Activated T-cell treated with anti-CD3 and anti-CD28 coated beads for 24 hours (primary cell): ENCODE results near the gene KCNMB2.
"Not testable (repeated sequence)": the region's sequence is repeated elsewhere in the genome, so short reads cannot be mapped to it uniquely, and the experiment has no call there.

ENCODE experiments used
- DNase-seq: peaks from one replicate; pipeline ENCODE4 v3.0.0-alpha.2; 2020; ENCODE audit warnings: low read depth

Gene KCNMB2

DNA sequence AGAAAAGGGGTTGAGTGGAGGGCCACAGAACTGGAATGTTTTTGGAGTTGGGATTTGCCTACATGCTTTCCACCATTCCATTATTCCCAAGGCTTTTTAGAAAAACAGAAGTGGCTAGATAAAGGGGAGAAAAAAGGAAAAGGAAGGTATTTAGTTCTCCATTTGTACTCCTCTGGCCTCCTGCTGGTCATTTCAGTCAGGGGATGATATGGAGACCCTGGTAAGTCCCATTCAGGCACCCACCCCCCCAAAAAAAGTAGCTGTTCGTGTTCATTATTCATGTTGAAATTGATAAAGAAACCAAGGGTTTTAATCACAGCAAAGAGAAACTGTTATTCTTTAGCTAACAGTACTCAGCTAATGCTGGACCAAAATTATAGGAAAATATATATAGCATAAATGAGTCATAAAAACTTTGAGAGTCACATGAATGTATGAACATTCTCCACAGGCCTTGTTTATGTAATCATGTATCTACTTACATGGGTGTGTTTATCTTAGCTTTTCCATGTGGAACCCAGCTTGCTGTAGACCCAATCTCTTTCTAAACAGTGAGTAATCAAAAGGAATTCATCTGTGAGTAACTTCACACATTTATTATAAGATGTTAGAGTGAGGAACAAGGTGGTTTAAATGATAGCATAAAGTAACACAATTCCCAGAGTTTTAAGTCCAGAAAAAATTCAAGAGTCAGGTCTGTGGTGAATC lies 167.2 kb downstream of the KCNMB2 start:
- DNase-seq: no peak

DNA sequence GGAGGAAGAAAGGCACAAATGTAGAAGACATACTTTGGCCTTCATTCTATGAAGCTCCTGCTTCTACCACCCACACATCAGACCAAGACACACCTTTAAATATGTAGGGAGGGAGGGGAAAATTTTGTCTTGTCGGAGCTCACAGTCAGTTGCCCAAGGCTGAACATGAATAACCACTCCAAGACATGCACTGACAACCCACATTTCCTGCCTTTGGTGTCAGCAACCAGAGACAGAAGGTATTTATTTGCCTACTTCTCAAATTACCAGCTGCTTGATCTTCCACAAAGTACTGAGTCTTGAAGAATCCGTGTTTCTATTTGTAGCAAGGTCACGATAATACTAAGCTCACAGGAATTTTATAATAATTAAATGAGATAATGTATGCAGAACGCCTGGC lies 169.7 kb downstream of the KCNMB2 start:
- no peak for DNase-seq

DNA sequence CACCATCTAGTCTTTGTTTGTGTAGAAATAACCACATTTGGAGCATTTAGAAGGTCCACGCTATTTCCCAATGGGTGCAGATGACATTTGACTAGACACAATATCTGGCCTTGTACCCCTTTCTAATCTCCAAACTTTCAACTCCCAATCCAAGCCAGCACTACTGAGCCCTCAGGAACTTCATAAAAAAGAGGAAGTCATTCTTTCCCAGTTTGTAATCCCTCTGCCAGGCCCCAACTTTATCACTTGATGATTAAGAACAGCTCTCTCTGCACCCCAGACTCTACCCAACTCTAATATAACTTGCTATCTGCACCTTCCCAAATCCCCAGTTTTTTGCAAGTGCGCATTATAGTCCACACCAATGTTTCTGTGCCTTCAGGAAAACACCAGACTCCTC lies 170.2 kb downstream of the KCNMB2 start:
- no peak for DNase-seq

DNA sequence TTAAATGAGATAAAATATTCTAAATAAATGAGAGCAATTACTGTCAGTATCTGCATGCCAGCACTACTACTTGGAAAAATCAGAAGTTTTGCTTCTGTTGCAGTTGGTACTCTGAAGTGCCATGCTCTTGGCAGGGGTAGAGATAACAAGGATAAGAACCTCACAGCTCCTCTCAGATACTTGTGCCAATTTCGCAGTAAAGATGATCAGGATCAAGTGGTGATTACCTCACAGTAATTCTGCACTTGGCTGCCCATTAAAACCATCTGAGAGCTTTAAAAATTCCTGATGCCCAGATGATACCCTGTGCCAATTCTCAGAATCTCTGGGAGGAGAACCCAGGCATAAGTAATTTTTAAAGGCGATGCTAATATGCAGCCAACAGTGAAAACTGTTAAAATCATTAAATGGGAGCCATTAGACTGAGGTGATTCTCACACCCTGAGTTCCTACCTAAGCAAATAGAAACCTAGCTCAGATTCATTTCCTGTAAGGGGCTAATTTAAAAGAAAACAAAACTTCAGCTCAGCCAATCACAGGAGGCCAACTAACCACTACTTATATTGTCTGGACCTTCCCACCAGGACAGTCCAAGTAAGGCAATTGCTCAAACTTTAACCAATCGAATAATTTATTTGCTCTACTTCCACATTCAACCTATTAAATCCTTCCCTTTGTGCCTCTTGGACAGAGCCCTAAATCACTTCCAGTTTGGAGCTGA lies 171.2 kb downstream of the KCNMB2 start:
- DNase-seq: no peak

DNA sequence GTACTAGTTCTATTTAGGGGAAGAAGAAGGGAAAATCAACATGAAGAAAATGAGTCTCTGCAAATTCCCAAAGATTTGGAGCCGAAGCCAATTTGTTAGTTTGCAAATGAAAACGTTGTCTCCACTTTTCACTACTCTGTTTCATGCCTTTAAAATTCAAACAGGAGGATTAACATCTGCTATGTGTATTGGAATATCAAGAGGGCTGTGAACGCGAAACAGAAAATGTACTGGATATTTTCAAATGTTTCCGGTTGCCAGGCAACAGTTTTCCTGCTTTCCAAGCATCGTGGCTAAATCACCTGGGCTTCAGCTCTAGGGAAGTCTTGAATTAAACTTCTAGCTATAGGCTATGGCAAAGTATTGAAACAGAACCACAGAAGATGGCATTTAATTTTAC lies 172.8 kb downstream of the KCNMB2 start:
- no peak for DNase-seq

DNA sequence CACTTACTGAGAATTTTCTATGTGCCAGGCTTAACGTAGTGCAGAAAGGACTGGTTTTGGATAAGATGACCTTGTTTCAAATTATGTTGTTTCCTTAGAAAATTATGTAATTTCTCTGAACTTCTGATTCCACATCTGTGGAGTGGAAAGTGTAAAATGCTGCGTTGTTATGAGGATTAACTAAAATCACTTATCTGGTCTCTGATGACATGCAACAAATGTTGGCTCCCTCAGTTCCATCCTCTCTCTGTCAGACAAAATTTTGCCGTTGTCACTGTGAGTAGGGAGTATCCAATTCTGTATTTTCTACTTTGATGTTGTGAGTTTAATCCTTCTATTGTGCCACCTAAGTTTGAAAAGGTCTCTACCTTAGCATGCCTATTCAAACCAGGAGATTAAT lies 175.5 kb downstream of the KCNMB2 start:
- DNase-seq: no peak

DNA sequence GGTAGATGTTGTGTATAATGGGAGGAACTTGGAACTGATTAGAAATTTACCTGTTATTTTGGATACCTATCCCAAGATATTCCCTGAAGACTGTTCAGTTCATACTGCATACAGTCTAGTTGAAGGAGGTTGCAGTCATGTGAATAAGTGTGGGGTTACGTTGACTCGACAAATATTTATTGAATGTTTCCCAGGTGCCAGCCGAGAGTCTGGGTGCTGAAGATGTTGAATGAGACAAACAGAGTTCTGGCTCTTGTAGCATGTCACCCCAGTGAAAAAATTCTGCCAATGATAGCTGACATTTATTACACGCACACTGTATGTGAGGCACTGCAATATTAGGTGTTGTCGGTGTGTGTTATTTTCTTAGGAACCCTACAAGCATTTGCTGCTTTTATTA lies 176.0 kb downstream of the KCNMB2 start:
- DNase-seq: no peak

DNA sequence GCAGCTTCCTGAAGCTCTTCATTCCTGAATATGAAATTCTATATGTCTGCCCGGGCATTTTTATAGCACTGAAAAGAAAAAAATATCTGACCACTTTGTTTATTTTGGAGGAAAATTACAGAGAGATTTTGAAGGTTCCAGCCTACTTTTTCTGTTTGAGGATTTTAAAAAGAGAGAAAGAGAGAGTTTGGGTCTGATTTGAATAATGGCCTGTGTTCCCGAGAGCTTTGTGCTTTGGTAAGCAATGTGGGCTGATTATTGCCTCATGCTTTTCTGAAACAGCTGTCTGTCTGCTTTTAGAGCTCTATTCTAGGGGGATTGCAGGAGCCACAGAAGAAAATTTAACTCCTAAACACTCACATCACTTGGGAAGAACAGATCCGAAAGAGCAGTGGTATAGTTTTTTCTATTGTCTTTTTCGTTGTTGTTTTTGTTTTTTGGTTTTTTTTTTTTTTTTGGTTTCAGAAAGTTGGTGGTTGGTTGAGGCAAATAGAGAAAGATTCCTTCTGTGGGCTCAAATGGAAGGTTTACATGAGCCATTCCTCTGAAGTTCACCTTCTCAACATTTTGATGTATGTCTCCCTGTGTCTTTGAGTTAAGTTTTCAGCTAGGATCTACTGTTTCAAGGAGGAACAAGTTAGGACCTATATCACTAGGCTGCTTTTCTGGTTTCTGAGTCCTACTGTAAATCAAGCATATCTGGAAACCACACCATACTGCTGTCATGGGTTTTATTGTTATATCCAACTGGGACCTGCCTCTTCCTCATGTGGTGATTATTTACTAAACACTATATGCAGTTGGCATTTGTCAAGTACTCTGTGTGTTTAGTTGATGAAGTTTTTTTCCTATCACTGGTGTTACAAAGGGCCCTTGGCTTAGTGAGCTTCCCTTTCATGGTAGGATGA lies 178.9 kb downstream of the KCNMB2 start:
- DNase-seq: no peak

DNA sequence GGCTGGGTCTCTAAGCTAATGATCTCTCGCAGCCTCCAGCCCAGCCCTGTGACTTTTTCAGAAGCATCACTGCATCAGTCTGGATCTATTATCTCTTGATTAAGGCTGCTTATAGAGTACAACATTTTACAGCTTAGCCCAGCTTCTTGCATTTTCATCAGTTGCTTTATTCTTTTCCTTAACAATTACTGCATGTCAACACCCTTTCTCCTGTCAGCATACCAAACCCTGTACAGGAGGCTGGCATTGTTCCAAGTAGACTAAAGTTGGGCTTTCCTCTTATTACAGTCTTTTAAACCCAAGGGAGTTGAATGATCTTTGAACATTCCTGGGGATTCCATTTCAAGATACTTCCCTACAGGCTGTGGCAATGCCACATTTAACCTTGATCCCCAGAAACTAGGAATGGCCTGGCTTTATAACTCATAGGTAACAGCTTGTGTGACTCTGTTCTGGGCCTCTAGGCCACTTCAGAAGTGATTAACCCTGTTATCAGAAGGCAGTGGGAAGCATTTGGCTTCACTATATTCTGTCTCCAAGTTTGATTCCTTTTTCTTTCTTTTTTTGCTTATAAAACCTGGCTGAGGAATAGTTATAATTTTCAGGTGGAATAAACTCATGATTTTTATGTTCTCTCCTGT lies 182.9 kb downstream of the KCNMB2 start:
- DNase-seq: no peak

DNA sequence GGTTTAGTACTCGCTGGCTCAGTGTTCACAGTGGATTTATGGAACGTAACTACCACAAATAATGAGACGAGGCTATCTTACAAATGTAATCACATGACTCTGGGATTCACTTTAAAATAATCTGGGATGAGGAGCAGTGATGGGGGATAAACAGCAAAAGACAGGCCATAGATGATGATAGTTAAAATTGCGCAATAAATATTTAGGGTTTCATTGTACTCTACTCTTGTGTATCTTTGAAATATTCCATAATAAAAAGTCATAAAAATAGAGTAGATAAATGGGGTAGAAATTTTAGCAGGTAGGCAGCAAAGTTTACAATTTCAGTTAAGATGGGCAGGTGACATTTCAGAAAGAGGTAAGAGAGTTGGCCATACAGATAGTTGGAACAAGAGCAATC lies 196.6 kb downstream of the KCNMB2 start:
- DNase-seq: no peak

DNA sequence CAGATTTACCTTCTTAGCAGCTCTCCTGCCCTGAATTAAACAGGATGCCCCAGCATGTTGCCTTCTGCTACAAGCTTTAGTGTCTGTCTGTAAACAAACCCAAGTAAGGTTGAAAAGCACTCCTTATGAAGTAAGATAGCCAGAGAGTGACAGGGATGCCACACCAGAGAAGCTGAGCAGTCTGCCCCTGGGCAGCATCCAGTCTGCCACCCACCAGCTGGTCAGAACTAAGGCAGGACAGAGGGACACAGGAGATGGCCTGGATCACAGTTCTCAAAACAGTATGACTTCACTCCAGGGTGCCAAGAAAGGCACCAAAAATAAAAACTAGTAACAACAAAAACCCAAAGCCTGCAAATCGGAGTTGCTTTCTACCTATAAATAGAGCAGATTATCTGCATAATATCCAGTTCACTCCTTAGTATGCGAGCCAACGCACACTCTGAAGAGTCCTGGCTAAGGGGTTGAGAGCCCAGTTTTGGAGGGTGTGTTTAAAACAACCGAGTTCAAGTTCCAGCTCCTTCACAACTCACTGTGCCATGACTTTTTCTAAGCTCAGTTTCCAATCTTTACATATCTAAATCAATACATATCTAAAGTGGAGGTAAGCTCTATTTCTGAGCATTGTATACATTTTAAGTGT lies 198.9 kb downstream of the KCNMB2 start:
- DNase-seq: no peak

DNA sequence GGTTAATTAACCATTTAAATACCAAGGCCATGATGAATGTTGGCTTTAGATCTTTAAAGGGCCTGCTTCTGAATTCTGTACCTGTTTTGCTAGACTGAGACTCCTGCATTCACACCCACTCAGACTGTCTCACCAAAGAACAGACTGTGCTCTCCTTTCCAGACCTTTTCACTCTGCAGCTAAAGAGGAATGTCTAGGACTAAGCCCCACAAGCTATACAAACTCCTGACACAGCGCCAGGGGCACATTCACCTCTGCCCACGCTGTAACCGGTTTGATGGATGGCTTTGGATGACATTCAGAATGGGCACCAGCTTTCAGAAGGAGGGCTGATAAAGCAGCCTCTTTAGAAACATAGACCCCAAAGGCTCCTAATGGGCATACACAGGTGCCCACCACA lies 200.1 kb downstream of the KCNMB2 start:
- DNase-seq: no peak

DNA sequence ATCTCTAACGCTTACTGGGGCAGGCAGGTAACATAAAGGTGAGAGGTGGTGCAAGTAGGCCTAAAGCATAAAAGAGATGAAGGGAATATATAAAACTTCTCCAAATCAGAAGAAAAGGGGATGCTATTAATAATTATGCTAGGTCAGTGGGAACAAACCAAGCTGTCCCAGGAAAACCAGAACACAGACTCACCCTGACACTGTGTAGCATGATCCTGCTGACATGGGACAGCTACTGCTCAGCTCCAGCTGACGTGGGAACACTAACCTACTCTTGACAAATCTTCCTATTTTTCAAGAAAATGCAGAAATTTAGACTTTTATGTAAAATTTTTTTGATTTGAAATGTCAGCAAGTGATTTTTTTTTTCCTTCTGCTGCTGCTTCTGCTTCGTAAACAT lies 203.5 kb downstream of the KCNMB2 start:
- no peak for DNase-seq

DNA sequence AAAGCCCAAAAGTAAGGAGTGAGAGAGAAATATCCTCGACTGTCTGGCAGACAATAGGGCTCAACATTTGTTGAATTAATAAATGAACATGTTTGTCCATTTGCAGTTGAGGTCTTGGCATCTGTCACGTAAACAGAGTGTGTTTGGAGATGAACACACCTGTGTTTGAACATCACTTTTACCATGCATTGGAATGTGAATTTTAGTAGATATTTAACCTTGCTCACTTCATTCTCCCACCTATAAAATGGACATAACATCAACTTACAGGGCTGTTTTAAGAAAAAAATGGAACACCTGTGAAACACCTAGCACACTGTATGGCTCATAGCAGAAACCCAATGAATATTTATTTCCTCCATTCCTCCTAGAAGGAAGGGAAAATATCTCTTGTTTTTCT lies 204.8 kb downstream of the KCNMB2 start:
- no peak for DNase-seq

DNA sequence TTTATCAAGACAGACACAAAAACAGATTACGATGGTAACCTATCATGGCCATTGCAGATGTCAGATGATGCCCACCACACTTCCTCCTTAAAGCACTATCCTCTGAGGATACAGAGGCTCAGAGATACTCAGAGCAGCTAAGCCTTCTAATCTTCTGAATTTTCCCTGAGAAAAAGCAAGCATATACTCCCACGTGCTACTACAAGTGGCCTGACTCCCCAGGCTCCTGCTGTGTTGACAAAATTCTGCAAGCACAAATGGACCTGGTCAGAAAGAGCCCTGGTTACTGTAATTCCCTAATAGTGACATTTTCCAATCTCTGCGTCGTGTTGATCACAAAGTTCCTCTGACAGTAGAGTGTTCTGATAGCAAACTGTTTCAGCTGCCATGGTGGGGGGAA lies 207.1 kb downstream of the KCNMB2 start:
- DNase-seq: no peak

DNA sequence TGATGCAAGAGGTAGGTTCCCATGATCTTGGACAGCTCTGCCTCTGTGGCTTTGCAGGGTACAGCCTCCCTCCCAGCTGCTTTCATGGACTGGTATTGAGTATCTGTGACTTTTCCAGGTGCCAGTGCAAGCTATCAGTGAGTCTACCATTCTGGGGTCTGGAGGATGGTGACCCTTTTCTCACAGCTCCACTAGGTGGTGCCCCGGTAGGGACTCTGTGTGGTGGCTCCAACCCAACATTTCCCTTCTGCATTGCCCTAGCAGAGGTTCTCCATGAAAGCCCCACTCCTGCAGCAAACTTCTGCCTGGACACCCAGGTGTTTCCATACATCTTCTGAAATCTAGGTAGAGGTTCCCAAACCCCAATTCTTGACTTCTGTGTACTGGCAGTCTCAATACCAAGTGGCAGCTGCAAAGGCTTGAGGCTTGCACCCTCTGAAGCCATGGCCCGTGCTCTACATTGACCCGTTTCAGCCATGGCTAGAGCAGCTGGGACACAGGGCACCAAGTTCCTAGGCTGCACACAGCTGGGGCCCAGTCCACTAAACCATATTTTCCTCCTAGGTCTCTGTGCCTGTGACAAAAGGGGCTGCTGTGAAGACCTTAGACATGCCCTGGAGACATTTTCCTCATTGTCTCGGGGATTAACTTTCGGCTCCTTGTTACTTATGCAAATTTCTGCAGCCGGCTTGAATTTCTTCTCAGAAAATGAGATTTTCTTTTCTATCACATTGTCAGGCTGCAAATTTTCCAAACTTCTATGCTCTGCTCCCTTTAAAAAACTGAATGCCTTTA lies 209.8 kb downstream of the KCNMB2 start:
- DNase-seq: not testable (repeated sequence)

DNA sequence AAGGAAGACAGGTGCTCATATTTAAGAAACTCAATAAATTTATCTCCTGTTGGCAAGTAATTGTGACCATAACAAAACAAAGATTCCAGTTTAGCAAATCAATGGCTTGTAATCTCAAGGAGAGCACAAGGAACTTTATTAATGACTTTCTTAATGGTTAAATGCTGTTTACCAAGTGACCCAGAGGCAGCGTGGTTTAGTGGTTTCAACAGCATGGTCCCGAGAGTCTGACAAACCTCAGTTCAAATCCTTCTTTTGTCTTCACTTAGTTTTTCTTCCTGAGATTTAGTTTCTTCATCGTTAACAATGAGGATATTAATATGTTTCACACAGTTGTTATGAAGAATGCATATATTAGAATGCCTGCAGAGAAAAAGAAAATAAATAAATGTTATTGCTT lies 212.6 kb downstream of the KCNMB2 start:
- no peak for DNase-seq

DNA sequence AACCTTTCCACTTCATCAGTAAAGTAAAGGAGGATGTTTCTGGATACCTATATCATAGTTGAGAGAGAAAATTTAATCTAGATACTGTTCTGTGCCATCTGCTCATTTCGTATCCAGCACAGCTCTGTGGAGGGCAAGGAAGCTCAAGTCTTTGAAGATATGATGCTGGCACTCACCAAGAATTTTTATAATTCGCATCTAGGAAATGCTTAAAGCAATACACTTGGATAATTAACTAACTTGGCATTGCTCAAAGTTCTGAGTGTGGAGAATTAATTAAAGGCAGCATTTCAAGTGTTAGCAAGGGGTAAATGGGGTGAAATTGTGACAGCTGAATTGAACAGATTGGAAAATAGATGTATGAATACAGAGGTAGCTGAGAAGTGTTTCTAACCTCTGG lies 213.2 kb downstream of the KCNMB2 start:
- DNase-seq: no peak

DNA sequence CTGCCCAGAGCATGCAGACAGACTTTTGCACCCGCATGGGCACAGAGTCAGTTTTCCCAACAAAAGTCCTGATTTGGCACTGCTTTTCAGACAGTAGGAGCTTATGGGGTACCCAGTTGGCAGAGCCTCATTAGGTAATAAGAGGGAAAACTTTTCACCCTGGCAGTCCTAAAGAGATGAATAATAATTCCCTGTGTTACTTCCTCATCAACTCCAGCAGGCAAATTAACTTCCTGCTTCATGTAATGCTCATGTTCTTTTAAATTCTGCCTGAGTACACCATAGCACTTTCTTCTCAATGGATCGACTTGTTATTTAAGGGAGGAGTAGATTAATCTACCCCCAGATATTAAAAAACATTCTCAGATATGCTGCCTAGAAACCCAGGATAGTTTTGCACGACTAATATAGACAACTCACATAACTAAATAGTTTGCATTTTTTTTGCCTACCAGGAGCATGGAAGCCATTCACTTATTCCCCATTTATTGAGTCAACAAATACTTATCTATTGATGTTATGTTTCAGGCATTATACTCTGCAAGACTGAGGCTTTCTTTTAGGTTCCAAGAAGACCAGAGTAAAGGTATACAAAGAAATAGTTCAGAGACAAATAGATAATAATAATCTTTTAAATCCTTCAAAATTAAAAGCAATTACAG lies 214.5 kb downstream of the KCNMB2 start:
- no peak for DNase-seq

DNA sequence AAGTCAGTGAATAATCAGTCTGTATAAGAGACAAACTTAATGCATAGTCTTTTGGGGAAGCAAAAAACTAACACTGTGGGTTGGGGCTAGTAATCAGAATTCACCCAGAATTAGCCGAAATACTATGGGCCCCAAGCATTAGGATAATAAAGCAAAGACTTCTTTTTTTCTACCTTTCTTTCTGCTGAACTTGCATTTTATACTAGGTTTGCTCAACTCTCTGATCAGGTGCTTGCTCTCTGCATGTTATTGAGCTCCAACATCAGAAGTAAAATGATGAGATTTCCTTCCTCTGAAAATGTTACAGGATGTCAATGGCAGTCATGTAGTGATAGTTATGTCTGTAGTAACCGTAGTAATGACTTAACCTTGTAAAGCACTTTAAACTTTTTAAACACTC lies 216.6 kb downstream of the KCNMB2 start:
- no peak for DNase-seq
